ENCODE results near the gene WNT11.

GRCh38 chr11:76158394-76159302 lies 47.7 kb downstream of the WNT11 start:
- no peak for TF ChIP-seq CTCF (IDR thresholded peaks at IDR 0.05)
- TF ChIP-seq POLR2A (IDR thresholded peaks at IDR 0.05) = no peak

Data from esophagus squamous epithelium (tissue), 4 donors.